Stimulated activated CD8-positive, alpha-beta memory T cell treated with anti-CD3 and anti-CD28 coated beads, Interleukin-2, amount 100 ng/mL, for 1 hour (primary cell): ENCODE data around the gene ICOSLG.
A peak's percentile ranks its signal among the peaks of the same experiment; 100 is the strongest.
"Not testable (repeated sequence)": the region's sequence is repeated elsewhere in the genome, so short reads cannot be mapped to it uniquely, and the experiment has no call there.

Source experiments
- DNase-seq, 2 donors: peaks; one replicate each; pipeline ENCODE4 v3.0.0-alpha.2; 2020; ENCODE audit warnings: low read depth in 2 of 2

The ICOSLG gene

DNA sequence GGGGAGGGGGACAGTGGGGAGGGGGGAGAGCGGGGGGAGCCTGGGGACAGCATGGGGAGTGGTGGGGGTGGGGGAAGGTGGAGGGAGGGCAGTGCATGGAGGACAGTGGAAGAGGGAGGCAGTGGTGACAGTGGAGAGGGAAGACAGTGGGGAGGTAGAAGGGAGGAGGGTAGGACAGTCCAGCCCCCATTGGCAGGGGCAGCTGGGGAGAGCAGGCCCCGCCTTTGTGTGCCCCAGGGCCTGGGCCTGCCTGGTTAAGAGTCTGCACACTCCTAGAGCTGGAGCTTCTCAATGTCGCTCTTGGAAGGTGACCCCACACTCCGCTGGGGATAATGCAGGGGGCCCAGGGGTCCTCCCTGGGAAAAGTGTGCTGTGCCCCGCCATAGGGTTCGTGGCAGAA, 15.1 kb downstream of the ICOSLG start:
- not testable (repeated sequence) for DNase-seq

DNA sequence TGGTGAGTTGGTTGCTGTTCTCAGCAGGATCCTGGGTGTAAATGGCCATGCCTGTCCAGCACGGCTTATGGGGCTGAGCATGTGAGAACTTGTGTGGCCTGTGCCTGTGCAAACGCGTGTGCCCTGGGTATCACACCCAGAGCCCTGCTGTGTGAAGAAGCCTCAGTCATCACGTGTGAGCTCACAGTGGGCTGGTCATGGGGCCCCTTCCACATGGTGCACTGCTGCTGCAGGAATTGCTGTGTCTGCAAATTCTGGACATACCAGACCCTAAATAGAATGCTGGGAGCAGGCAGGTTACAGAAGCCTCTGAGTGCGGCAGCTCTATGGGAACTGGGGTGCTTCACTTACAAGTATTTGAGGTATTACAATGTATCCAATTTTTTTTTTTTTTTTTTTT, 17.4 kb downstream of the ICOSLG start:
- not testable (repeated sequence) for DNase-seq

- DNase-seq, result not testable (repeated sequence)
Measured at GRCh38 chr21:44220674-44221073, 20.1 kb downstream of the ICOSLG start.

DNA sequence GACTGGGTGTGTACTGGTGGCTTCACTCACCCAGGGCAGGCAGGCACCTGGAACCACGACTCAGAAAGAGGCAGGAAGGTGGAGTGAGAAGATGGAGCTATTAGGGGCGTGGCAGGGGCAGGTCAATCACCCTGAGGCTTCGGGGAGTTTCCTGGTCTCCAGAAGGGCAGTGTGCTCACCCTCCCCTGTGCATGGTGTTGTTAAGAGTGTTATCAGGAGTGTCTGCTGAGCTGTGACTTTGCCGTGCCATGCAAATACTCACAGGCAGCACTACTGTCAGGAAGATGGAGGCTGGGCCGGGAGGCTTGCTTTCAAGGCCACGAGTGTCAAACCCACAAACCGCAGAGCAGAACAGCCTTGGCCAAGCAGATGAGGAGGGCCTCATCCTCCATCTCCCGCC, 22.3 kb downstream of the ICOSLG start:
- not testable (repeated sequence) for DNase-seq

- not testable (repeated sequence) for DNase-seq
Measured at GRCh38 chr21:44211978-44212377, 28.8 kb downstream of the ICOSLG start.

- DNase-seq, result not testable (repeated sequence)
Measured at GRCh38 chr21:44211574-44211973, 29.2 kb downstream of the ICOSLG start.

- not testable (repeated sequence) for DNase-seq
Measured at GRCh38 chr21:44207860-44208646, 32.7 kb downstream of the ICOSLG start.

DNA sequence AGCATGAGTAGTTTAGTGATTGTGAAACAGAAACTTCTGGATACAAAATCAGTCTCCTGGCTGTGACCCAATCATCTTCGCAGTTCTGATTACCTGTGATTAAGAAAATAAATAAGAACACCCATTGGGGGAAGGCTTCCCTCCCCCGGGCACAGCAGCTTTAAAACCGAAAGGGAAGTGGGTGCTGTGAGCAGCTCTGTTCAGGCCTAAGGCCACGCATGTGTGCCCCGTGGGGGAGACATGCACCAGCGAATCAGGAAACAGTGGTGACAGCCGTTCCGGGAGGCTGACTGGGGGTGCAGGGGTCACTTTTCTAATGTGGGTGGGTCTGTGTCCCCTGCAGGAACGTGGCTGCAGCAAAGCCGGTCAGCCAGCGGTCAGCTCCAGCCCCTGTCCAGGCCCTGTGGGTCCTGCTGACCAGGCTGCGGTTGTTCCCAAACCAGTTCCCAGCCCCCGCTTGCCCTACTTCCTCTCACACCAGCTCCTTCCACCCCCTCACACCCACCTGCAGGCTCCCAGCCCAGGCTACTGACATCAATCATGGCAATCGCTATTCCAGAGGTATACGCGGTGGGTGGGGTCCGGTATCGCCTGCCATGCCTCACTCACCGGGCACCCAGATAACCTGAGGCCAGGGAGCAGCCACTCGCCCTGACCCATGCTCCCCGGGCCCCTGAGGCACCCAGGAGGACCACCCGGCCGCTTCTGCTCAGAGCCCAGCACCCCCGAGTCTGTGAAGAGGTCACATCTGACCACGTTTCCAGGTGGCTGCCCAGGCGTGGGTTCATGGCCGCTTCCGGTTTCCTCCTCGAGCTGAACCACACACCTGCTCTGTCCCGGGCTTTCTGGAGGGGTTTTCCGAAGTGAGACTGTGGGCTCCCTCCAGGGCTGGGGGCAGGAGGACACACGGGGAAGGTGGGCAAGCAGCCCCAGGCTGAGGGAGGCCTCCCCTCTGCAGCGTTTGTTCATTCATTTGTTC, 33.8 kb downstream of the ICOSLG start:
- DNase-seq, result not testable (repeated sequence)

DNA sequence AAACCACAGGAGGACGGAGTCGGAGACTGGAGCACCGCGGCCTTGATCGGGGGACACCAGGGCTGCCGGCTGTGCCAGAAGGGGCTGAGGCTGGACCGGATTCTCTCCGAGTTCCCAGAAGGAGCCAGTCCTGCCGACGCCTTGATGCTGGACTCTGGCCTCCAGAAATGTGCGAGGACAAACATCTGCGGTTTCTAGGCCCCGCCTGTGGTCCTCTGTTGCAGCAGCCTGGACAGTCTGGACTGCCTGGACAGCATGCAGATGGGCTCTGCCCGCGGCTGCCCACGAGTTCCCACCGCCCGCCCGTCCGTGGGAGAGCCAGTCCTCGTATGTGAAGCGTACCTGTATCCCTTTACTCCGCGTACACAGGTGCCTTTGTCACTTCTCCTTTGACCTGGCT, 34.6 kb downstream of the ICOSLG start:
- DNase-seq, result not testable (repeated sequence)

GRCh38 chr21:44202590-44203299, 38.0 kb downstream of the ICOSLG start:
- not testable (repeated sequence) for DNase-seq

GRCh38 chr21:44199997-44200396, 40.7 kb downstream of the ICOSLG start:
- not testable (repeated sequence) for DNase-seq

DNA sequence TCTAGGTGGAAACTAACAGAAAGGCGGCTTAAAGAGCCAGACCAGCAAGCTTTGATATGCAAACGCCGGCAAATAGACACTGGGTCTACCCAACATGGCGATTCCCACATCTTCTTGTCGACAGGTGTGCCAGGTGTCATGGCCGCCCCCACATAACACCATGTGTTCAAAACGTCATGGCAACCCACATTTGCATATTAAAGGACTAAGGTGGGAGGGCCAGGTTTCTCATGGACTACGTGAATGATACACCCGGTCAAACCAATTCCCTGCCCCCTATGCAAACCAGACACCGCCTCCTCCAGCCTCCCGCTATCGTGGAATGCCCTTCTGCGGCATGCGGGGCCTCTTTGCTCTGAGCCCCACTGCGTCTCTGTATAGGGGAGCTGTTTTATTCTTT, 41.3 kb downstream of the ICOSLG start:
- no peak for DNase-seq

- not testable (repeated sequence) for DNase-seq
Measured at GRCh38 chr21:44197156-44197516, 43.6 kb downstream of the ICOSLG start.

- peak in 1 of 2 donors; percentile 36 for DNase-seq
Measured at GRCh38 chr21:44196212-44197155, 44.3 kb downstream of the ICOSLG start.

GRCh38 chr21:44194888-44195287, 45.9 kb downstream of the ICOSLG start:
- not testable (repeated sequence) for DNase-seq

GRCh38 chr21:44194451-44194850, 46.3 kb downstream of the ICOSLG start:
- DNase-seq, result not testable (repeated sequence)

GRCh38 chr21:44193108-44193507, 47.6 kb downstream of the ICOSLG start:
- DNase-seq, result not testable (repeated sequence)

GRCh38 chr21:44190349-44191271, 50.1 kb downstream of the ICOSLG start:
- DNase-seq, result not testable (repeated sequence)

DNA sequence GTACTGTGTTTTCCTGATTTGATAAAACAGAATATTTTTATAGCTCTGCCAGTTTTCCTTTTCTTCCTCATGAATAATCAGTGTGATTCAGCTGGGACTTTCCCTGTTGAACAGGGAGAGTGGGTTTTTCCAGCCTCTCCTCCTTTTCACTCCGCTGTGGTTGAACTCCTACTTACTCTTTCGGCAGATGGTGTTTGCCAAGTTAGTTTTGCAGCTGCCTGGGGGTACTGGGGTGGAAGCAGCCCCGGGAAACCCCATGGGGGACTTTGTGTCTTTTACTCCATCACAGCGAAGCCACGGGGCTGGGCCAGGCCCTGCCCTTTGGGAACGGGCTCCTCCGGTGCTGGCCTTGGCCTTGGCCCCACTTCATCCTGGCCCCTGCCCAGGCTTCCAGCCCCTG, 55.9 kb downstream of the ICOSLG start:
- DNase-seq, result not testable (repeated sequence)

DNA sequence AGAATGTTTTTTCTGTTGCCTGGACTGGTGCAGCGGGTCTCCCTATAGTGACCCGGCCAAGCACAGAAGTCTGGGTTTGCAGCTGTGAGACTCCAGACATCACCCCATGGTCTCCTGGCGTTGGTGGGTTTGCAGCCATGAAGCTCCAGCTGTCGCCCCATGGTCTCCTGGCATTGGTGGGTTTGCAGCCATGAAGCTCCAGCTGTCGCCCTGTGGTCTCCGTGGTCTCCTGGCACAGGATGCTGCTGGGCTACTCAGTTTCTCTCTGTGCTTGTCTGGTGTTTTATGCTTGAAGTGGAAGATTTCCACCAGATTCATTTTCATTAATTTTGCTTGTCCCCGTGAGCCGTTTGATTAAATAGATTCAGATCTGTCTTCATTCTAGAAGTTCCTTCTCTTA, 58.5 kb downstream of the ICOSLG start:
- DNase-seq, result not testable (repeated sequence)
